ENCODE measurements around the gene DNM1.
"Not testable (repeated sequence)": the region's sequence is repeated elsewhere in the genome, so short reads cannot be mapped to it uniquely, and the experiment has no call there.

Gene DNM1

DNA sequence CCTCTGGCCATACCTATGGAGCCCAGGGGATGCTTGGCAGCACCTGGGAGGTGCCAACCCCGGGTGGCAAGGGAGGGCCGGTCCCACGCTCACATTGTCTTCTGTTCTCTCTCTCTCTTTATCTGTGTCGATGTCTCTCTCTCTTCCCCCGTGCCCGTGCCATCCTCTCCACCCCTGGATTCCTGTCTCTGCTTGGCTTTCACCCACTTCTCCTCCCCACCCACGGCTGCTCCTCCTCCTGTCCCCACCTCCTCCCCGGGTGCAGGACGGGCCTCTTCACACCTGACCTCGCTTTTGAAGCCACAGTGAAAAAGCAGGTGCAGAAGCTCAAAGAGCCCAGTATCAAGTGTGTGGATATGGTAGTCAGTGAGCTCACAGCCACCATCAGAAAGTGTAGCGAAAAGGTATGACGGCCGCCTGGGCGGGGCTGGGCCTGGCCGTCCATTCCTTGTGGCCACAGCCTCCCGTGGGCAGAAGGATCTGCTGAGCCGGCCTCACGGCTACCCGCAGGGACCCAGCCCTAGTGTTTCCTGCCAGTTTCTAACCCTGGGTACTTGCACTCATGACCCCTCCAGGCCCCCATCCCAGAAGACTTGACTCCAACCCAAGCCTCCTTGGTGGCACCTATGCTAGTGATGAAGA is 22.7 kb downstream of the DNM1 start:
- no peak for DNase-seq (ENCODE audit: low read depth)

DNA sequence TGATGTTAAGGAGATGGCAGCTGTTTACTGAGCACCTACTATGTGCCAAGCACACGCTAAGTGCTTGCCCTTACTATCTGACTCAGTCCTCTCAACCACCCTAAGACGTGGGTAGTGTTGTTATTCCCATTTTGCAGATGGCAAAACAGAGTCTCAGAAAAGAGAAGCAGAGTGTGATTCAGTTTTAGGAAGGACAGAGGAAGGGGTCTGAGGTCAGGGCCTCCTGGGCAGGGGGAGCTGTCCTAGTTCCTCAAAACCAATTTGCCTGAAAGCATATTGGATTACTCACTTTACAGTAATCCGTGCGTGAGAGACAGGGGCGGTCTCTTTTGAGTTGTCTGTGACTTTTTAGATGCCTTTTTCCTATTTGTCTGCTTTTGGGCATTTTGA is 23.2 kb downstream of the DNM1 start:
- no peak for DNase-seq (ENCODE audit: low read depth)

DNA sequence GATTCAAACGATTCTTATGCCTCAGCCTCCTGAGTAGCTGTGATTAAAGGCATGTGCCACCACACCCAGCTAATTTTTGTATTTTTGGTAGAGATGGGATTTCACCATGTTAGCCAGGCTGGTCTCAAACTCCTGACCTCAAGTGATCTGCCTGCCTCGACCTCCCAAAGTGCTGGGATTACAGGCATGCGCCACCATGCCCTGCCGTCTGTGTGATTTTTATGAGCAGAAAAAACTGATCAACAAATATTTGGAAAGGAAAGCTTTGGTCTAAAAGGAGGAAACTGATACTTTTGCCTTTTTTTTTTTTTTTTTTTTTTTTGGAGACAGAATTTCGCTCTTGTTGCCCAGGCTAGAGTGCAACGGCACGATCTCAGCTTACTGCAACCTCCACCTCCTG is 27.7 kb downstream of the DNM1 start:
- not testable (repeated sequence) for DNase-seq (ENCODE audit: low read depth)

DNA sequence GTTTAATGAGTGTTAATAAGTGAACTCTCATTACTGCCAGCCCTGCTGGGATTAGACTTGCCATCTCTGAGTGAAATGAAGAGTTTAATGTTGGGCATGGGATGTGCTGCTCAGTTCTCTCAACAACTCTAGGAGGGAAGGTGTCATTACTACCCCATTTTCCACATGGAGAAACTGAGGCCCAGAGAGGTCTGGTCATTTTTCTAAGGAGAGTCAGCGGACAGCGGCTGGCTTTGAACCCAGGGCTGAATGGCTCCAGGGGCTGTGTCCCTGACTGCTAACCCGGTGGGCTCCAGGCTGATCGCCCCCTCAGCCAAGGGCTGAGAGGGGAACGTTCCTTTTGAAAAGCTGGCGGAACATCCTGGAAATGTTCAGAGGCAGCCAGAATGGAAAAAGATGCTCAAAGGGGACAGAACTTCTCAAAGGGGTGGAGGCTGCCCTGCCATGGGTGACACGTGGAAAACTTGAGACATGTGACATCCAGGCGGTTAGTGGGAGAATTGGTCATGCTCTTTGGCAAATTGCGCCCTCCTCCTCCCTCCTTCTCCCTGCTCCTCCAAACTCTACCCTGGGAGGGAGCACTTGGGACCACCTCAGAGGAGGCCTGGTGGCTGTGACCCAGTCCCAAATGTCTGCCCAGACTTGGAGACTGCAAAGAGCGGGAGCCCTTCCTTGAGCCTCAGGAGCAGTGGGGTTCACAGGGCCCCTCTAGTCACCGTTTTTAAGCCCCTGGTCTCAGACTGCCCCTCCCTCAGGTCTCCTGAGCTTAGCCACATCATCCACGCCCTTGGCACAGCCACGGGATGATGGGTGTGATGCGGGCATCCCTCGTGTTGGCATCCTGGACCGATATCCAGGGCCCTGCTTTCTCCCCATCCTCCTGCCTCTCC is 28.7 kb downstream of the DNM1 start:
- DNase-seq (ENCODE audit: low read depth) = no peak

- DNase-seq (ENCODE audit: low read depth) = no peak
Measured at GRCh38 chr9:128232528-128233428, 29.6 kb downstream of the DNM1 start.

GRCh38 chr9:128233817-128234406 is 30.7 kb downstream of the DNM1 start:
- no peak for DNase-seq (ENCODE audit: low read depth)

DNA sequence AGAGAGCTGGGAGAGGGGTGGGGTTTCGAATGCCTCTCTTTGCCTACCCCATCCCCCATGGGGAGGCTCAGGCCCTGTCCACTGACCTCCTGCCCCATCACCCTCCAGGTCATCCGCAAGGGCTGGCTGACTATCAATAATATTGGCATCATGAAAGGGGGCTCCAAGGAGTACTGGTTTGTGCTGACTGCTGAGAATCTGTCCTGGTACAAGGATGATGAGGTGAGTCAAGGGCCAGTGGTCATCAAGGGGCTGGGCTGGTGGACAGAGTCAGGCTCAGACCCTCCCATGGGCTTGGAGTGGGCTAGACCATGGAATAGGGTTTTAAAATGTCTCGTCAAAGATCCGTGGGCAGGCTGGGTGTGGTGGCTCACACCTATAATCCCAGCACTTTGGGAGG is 38.9 kb downstream of the DNM1 start:
- no peak for DNase-seq (ENCODE audit: low read depth)

DNA sequence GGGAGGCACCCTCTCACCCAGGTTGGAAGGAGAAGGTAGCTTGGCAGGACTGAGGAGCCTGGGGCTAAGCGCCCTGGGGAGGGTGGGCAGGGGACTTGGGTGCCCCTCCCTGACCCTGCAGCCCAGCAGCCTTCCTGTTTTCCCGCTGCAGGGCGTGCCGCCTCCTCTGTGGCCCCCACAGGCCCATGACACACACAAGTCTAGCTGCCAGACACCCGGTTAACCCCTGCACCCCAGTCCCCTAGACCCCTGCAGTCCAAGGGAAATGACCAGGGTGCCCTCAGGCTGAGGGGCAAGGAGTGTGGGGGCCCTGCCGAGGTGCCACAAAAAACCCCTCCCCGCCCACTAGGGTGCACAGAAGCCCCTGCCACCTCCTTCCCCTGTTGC is 39.6 kb downstream of the DNM1 start:
- DNase-seq (ENCODE audit: low read depth) = no peak

- peak; percentile 12 for DNase-seq (ENCODE audit: low read depth)
Measured at GRCh38 chr9:128243215-128244018, 40.2 kb downstream of the DNM1 start.

DNA sequence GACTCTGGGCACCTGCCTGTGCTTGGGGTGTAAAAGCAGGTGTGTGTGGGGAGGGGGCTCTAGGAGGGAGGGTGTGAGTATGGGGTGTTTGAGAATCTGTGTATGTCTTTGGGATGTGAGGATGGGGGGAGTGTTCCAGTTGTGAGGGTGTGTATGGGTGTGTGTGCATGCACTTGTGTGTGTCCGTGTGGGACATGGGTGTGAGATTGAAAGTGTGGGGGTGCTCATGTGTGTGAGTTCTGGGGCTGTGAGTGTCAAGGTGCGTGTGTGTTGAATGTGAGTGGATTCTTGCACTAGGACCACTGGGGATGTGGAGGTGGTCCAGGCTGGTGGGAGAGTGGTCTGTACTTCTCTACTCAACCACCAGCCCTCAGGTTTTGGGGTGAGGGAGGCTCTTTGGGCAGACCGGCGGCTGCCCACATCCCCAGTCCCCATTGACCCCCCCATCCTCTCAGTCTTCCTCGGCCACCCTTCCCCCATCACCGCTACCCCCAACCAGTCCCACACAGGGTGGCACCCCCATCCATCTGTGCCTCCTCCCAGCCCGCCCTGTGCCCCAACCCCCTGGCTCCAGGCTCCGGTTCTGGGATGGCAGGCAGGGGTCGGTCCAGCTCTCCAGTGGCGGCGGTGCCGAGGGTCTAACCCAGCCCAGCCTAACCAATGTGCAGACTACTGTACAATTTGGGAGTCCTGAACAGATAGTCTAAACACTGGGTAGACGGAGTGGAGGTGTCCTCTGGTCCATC is 41.1 kb downstream of the DNM1 start:
- no peak for DNase-seq (ENCODE audit: low read depth)

- peak; percentile 88 for DNase-seq (ENCODE audit: low read depth)
Measured at GRCh38 chr9:128244837-128245231, 41.7 kb downstream of the DNM1 start.

- DNase-seq (ENCODE audit: low read depth) = peak; percentile 46
Measured at GRCh38 chr9:128245421-128246151, 42.4 kb downstream of the DNM1 start.

DNA sequence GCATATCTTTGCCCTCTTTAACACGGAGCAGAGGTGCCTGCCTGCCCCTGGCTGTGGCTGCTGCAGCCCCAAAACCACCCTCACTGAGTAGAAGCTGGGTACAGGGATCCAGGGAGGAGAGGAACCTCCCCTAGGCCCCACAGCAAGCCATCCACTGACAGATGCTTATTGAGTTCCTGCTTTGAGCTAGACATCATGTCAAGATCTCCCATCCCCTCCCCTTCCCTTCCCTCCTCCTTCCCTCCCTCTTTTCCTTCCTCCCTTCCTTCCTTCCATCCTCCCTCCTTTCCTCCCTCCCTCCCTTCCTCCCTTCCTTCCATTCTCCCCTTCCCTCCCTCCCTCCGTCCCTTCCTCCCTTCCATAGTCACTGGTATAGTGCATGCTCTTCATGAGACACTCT is 43.3 kb downstream of the DNM1 start:
- DNase-seq (ENCODE audit: low read depth) = no peak

DNA sequence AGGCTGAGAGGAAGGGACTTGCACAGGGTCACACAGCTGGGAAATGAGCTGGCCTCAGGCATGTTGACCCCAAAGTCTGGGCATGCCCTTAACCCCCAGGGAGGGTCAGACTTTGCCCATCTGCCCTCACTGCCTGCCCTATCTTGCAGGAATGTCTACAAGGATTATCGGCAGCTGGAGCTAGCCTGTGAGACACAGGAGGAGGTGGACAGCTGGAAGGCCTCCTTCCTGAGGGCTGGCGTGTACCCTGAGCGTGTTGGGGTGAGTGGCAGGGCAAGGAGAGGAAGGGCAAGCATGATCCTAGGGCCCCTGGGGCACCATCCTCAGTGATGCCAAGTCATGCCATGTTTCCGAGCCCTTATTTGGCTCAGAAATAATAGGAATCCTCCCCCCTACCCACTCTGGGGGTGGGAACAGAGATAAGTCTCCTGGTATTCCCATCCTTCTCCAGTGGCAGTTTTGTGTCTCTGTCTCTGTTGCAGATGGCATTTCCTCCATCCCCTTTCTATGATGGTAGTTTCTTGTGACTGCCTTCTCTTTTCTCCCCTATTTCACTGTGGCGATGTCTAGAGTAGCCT is 44.1 kb downstream of the DNM1 start:
- DNase-seq (ENCODE audit: low read depth) = no peak

DNA sequence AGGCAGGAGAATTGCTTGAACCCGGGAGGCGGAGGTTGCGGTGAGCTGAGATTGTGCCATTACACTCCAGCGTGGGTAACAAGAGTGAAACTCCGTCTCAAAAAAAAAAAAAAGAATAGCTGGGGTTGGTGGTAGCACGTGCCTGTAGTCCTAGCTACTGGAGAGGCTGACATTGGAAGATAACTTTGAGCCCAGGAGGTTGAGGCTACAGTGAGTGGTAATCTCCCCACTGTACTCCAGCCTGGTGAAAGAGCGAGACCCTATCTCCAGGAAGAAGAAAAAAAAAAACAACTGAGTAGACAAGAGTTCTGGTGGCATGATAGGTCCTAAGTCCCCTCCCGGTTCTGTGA is 46.4 kb downstream of the DNM1 start:
- no peak for DNase-seq (ENCODE audit: low read depth)

DNA sequence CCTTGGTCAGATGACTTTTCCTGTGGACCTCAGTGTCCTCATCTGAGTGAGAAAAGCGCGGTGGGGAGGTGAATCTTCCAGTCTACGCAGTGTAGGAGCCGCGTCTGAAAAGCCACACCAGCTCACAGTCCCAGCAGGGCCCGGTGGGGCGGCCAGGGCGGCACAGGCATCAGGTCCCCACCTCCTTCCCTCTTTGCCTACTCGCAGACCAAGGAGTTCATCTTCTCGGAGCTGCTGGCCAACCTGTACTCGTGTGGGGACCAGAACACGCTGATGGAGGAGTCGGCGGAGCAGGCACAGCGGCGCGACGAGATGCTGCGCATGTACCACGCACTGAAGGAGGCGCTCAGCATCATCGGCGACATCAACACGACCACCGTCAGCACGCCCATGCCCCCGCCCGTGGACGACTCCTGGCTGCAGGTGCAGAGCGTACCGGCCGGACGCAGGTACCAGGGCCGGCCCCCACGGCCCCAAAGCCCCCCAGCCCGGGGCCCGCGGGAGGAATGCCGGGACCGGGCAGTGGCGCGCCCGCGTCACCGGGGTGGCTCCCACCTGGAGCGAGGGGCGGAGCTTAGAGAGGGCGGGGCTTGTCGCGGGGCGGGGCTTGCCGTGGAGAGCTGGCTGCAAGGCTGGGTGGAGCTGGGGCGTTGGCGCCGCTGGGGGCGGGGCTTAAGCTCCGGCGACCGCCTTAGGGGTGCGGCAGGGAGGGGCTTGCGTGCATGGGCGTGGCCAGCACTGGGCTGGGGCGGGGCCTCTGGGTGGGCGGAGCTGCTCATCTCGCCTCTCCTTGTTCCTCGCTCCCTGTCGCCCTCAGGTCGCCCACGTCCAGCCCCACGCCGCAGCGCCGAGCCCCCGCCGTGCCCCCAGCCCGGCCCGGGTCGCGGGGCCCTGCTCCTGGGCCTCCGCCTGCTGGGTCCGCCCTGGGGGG is 47.0 kb downstream of the DNM1 start:
- DNase-seq (ENCODE audit: low read depth) = peak; percentile 23

DNA sequence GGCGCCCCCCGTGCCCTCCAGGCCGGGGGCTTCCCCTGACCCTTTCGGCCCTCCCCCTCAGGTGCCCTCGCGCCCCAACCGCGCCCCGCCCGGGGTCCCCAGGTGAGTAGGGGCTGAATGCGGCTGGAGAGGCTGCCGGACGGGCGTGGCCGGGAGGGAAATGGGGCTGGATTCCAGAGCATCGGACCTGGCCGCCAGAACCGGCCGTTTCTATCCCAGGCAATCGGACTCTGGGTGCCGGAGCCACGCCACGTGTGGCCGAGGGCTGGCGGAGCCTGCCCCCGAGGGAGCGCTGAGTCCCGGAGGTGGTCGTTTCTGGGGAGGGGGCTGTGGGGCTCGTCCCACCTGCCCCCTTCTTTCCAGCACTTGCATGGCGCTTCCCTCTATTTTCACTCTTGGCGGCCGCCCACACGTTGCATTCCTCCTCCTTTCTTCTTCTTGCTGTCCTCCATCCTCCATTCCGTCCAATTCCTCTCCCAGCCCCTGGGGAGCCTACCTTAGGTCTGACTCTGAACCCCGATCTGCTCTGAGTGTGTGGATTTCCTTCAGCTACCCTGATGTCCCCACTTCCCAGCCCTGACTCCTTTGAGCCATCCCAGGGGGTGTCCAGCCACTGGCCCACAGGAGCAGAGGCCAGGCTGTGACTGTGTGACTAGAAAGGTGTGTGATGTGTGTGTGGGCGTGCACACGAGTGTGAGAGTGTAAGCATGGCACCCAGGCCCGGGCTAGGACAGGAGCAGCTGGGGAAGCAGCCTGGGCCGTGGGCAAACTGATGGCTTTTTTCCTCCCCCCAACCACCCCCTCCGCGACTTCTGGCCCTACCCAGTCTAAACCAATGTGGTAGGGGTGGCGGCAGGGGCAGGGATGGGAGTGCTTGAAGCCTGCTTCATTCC is 47.9 kb downstream of the DNM1 start:
- DNase-seq (ENCODE audit: low read depth) = no peak

GRCh38 chr9:128251732-128252100 is 48.5 kb downstream of the DNM1 start:
- peak; percentile 32 for DNase-seq (ENCODE audit: low read depth)
